Skeletal muscle satellite cell (primary cell): ENCODE measurements around the gene AP3B1.

Source experiments
- H3K27me3 ChIP-seq: 2 replicates; pipeline ENCODE4 v1.7.0; 2013; ENCODE audit warnings: low read length; ENCODE audit not compliant: control insufficient read depth, insufficient read depth
- H3K36me3 ChIP-seq: 2 replicates; pipeline ENCODE4 v1.7.0; 2013; ENCODE audit warnings: mild to moderate bottlenecking, control low read depth, low read length; ENCODE audit not compliant: insufficient read depth
- H3K4me1 ChIP-seq: 2 replicates; pipeline ENCODE4 v1.7.0; 2013; ENCODE audit warnings: low read length; ENCODE audit not compliant: control insufficient read depth, insufficient read depth
- H3K4me2 ChIP-seq: 2 replicates; pipeline ENCODE4 v1.7.0; 2013; ENCODE audit warnings: mild to moderate bottlenecking, low read length
- H3K4me3 ChIP-seq: 2 replicates; pipeline ENCODE4 v1.7.0; 2013; ENCODE audit warnings: low read length
- H3K9ac ChIP-seq: 2 replicates; pipeline ENCODE4 v1.7.0; 2013; ENCODE audit warnings: mild to moderate bottlenecking, low read depth, low read length, moderate library complexity
- H3K9me3 ChIP-seq: replicated peaks from 2 replicates; pipeline ENCODE4 v1.7.0; 2013; ENCODE audit warnings: mild to moderate bottlenecking, control low read depth, low read length

Gene AP3B1

DNA sequence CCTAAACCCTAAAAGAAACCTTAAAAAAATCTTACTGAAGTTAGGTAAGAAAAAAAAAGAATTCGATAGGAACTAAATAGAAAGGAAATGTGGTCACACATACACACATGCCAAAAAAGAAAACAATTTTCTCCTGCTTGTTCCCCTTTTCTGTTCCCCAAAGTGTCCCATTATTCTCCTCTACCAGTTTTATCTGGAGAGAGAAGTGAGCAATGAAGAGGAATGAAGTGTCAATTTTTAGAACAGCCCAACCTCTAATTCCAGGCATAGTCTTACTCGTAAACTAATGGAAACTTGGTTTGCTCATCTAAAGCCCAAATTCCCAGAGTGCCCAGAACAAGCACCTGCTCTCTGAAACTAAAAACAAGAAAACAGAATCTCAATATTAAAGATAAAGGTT, 26.1 kb downstream of the AP3B1 start:
- Histone ChIP-seq H3K36me3 (peaks cover 12% of the 10 kb centered on the region), H3K4me3 (no peak overlapping the region), H3K27me3 (no peaks in the 10 kb centered on the region), H3K9ac (no peak overlapping the region), H3K9me3 (no peaks in the 10 kb centered on the region), H3K4me1 (peaks cover 2% of the 10 kb centered on the region), H3K4me2 (no peak overlapping the region)

DNA sequence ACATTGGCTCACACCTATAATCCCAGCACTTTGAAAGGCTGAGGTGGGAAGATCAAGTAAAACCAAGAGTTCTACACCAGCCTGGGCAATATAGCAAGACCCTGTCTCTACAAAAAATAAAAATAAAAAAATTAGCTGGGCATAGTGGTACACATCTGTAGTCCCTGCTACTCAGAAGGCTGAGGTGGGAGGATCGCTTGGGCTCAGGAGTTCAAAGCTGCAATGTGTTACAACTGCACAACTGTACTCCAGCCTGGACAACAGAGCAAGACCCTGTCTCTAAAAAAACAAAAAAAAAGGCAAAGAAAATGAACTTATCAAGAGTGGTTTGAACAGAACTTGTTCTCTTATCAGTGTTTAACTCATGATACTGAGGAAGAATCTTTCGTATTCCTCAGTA, 29.3 kb downstream of the AP3B1 start:
- no peak overlapping the region for H3K9ac ChIP-seq
- H3K9me3 ChIP-seq: no peaks in the 10 kb centered on the region
- no peak overlapping the region for H3K4me3 ChIP-seq
- H3K36me3 ChIP-seq: peaks cover 22% of the 10 kb centered on the region
- H3K4me1 ChIP-seq: no peaks in the 10 kb centered on the region
- H3K4me2 ChIP-seq: no peak overlapping the region
- no peaks in the 10 kb centered on the region for H3K27me3 ChIP-seq

DNA sequence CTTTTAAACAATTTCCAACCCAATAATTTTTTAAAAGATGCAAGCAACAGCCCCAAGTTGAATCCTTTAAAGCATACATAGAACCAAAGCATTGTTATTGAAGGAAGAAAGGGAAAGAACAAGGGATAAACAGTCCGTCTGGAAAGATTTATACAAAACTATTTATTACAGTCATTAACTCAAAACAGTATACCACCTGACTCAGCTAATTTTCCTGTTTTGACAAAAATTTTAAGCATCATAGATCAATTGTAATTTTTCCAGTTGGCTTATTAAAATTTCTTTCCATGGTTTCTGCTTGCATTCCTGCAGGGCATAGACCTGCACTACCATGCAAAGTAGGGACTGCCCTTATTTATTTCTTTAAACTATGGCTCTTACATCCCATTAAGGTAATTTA, 29.9 kb downstream of the AP3B1 start:
- Histone ChIP-seq H3K27me3 (no peaks in the 10 kb centered on the region), H3K36me3 (peaks cover 22% of the 10 kb centered on the region), H3K9ac (no peak overlapping the region), H3K4me1 (no peaks in the 10 kb centered on the region), H3K9me3 (no peaks in the 10 kb centered on the region), H3K4me2 (no peak overlapping the region), H3K4me3 (no peak overlapping the region)

DNA sequence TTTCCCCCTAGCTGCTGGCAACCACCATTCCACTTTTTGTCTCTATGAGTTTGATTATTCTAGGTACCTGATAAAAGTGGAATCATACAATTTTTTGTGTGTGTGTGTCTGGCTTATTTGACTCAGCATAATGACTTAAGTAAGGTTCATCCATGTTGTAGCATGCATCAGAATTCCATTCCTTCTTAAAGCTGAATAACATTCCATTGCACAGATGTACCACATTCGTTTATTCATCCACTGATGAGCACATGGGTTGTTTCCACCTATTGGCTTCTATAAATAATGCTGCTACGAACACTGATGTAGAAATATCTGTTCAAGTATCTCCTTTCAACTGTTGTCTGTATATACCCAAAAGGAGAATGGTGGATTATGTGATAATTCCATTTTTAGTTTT, 33.7 kb downstream of the AP3B1 start:
- Histone ChIP-seq H3K9ac (no peak overlapping the region), H3K4me2 (no peak overlapping the region), H3K27me3 (no peaks in the 10 kb centered on the region), H3K36me3 (peaks cover 22% of the 10 kb centered on the region), H3K4me1 (no peaks in the 10 kb centered on the region), H3K4me3 (no peak overlapping the region), H3K9me3 (no peaks in the 10 kb centered on the region)

DNA sequence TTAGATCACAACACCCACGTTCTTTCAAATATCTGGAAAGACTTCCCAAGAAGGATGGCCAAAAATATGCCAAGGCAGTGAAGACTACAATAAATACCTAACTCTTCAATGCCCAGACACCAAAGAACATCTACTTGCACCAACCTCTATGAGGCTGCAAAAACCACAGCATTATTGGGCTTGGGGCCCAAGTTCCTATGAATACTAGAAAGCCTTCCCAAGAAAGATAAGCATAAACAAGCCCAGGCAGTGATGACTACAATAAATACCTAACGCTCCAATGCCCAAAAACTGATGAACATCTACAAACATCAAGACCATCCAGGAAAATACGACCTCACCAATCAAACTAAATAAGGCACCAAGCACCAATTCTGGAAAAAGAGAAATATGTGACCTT, 41.3 kb downstream of the AP3B1 start:
- H3K27me3 ChIP-seq: no peaks in the 10 kb centered on the region
- H3K9me3 ChIP-seq: no peaks in the 10 kb centered on the region
- no peak overlapping the region for H3K4me2 ChIP-seq
- H3K36me3 ChIP-seq: peaks cover 4% of the 10 kb centered on the region
- H3K4me3 ChIP-seq: no peak overlapping the region
- no peak overlapping the region for H3K9ac ChIP-seq
- H3K4me1 ChIP-seq: no peaks in the 10 kb centered on the region

DNA sequence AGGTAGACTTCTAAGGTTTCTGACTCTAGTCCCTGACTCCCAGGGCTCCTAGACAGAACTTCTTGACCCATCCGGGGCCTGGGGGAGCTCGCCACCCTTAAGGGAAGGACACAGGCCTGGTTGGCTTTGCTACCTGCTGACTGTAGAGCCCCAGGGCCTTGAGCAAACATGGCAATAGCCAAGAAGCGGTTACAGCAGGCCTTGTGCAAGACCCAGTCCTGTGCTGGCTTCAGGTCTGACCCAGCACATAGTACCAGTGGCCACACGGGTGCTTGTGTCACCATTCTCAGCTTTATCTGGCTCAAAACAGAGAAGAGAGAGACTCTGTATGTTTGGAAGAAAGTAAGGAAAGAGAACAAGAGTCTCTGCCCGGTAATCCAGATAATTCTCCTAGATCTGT, 41.8 kb downstream of the AP3B1 start:
- Histone ChIP-seq H3K9me3 (no peaks in the 10 kb centered on the region), H3K9ac (no peak overlapping the region), H3K36me3 (peaks cover 4% of the 10 kb centered on the region), H3K4me2 (no peak overlapping the region), H3K4me1 (no peaks in the 10 kb centered on the region), H3K4me3 (no peak overlapping the region), H3K27me3 (no peaks in the 10 kb centered on the region)

DNA sequence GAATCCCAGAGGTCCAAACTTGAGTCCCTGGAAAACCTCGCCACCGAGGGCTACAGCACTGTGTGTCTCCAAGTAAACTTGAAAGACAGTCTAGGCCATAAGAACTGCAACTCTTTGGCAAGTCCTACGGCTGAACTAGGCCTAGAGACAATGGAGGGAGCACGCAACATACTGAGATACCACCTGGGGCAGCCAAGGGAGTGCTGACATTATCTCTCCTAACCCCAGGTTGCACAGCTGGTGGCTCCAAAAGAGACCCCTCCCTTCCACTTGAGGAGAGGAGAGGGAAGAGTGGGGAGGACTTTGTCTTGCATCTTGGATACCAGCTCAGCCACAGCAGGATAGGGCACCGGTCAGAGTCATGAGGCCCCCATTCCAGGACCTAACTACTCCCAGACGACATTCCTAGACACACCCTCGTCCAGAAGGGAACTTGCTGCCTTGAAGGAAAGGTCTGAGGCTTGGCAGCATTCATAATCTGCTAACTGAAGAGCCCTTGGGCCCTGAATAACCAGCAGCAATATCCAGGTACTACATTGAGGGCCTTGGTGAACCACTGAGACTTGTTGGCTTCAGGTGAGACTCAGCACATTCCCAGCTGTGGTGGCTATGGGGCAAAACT, 42.7 kb downstream of the AP3B1 start:
- H3K4me3 ChIP-seq: no peak overlapping the region

DNA sequence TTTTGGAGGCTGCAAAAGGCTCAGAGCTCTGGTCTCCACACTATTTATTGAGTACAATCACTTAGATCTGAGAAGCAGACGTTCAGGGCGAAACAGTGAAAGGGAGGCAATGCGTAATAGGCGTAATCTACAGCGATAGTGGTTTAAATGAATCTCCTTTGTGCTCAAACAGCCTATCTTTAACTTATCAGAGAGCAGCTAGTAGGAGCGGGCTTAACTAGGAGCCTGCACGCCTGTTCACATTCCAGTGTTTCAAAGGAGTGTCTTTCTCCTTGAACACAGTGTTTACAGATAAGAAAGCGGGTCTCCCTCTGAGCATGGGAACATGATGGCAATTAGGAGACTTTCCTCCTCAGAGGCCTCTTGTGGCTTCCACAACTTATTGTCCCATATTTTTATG, 49.4 kb downstream of the AP3B1 start:
- Histone ChIP-seq H3K9me3 (no peaks in the 10 kb centered on the region), H3K4me1 (peaks cover 11% of the 10 kb centered on the region), H3K9ac (no peak overlapping the region), H3K4me2 (no peak overlapping the region), H3K36me3 (peaks cover 4% of the 10 kb centered on the region), H3K4me3 (no peak overlapping the region), H3K27me3 (no peaks in the 10 kb centered on the region)

More for the DNA sequence above, 42.7 kb downstream of the AP3B1 start:
- H3K9ac ChIP-seq: no peak overlapping the region
- no peaks in the 10 kb centered on the region for H3K4me1 ChIP-seq
- H3K9me3 ChIP-seq: no peaks in the 10 kb centered on the region
- peaks cover 4% of the 10 kb centered on the region for H3K36me3 ChIP-seq
- no peaks in the 10 kb centered on the region for H3K27me3 ChIP-seq
- H3K4me2 ChIP-seq: no peak overlapping the region

DNA sequence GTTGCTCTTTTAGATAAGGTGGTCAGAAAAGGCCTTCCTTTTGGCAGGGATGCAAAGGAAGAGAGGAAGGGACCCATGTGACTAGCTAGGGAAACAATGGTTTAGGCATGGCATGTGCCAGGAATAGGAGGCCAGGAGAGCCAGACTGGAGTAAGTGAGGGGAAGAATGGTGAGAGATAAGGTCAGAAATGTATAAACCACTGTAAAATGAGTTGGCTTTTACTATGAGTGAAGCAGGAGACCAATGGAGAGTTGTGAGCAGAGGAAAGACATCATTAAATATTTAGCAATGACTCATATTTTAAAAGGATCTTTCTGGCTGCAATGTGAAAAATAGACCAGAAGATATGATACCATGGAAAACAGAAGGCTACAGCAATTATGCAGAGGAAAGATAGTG, 50.9 kb downstream of the AP3B1 start:
- Histone ChIP-seq H3K9ac (no peak overlapping the region), H3K4me2 (no peak overlapping the region), H3K4me1 (peaks cover 11% of the 10 kb centered on the region), H3K27me3 (no peaks in the 10 kb centered on the region), H3K36me3 (no peaks in the 10 kb centered on the region), H3K4me3 (no peak overlapping the region), H3K9me3 (no peaks in the 10 kb centered on the region)

DNA sequence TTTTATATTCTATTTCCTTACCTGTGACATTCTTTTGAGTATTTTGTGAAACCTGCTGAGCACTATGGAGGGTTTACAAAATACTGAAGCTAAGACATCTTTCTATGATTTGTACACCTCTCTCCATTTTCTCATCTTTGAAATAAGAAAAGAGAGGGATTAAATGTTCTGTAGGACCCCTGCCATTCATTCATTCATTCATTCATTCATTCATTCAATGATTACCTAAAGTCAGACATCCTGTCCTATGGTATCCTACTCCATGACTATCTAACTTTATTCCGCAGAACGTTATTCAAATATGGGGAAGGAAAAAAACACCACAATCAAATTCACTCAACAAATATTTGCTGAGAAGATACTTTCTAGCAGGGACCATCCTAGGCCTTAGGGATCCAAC, 51.4 kb downstream of the AP3B1 start:
- H3K4me3 ChIP-seq: no peak overlapping the region

DNA sequence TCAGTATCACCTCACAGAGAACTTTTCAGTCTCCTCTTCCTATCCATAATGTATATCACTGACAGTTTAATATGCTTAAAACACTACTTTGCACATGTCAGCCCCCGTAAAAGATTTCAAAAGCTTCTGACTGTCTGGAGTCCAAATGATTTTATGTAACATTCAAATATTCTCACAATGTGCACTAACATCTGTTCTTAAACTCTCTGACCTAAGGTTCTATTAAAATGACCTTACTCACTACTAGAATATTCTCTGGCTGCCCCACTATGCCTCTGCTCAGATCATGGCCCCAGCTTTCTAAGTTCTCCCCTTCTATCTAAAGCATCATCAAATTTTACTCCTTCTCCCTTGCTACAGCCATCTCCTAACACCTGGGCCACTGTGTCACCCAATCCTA, 52.5 kb downstream of the AP3B1 start:
- Histone ChIP-seq H3K4me1 (peaks cover 11% of the 10 kb centered on the region), H3K4me3 (no peak overlapping the region), H3K9me3 (no peaks in the 10 kb centered on the region), H3K27me3 (no peaks in the 10 kb centered on the region), H3K36me3 (no peaks in the 10 kb centered on the region), H3K9ac (no peak overlapping the region), H3K4me2 (no peak overlapping the region)

More for the DNA sequence above, 51.4 kb downstream of the AP3B1 start:
- no peak overlapping the region for H3K4me2 ChIP-seq
- H3K9ac ChIP-seq: no peak overlapping the region
- H3K27me3 ChIP-seq: no peaks in the 10 kb centered on the region
- no peaks in the 10 kb centered on the region for H3K36me3 ChIP-seq
- H3K4me1 ChIP-seq: peaks cover 11% of the 10 kb centered on the region
- no peaks in the 10 kb centered on the region for H3K9me3 ChIP-seq

DNA sequence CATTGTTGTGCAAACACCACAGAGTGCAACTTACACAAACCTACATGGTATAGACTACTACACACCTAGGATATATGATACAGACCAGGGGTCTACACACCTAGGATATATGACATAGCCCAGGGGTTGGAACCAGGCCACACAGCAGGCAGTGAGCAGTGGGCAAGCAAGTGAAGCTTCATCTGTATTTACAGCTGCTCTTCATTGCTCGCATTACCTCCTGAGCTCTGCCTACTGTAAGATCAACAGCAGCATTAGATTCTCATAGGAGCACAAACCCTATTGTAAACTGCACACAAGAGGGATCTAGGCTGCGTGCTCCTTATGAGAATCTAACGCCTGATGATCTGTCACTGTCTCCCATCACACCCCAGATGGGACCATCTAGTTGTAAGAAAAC, 56.6 kb downstream of the AP3B1 start:
- H3K9ac ChIP-seq: no peak overlapping the region
- H3K27me3 ChIP-seq: no peaks in the 10 kb centered on the region
- no peak overlapping the region for H3K4me2 ChIP-seq
- no peaks in the 10 kb centered on the region for H3K36me3 ChIP-seq
- H3K9me3 ChIP-seq: no peaks in the 10 kb centered on the region
- no peak overlapping the region for H3K4me3 ChIP-seq
- peaks cover 12% of the 10 kb centered on the region for H3K4me1 ChIP-seq
